ENCODE data around the gene ST7. TPM values are rescaled to one million over a fixed set of nuclear protein-coding genes. Genes with fewer than 3 reads are reported as not detected.

The ST7 gene
- total and polyA plus RNA-seq, 2 experiments from 2014 or later, result 9.9 to 18.3 TPM

GRCh38 chr7:117192108-117192507 lies 238.8 kb downstream of the ST7 start:
- Histone ChIP-seq H3K79me2 (replicated peaks; ENCODE audit: insufficient read depth) (no peaks in the 10 kb centered on the region), H3K27me3 (ENCODE audit: insufficient read depth) (no peaks in the 10 kb centered on the region), H3K4me1 (ENCODE audit: insufficient read depth) (no peaks in the 10 kb centered on the region; the same call in 1 of the 2 replicates), H3K4me3 (no peak overlapping the region), H3K9me2 (ENCODE audit: insufficient read depth) (no peaks in the 10 kb centered on the region), H3K4me2 (no peak overlapping the region), H4K20me1 (replicated peaks; ENCODE audit: insufficient read depth) (no peaks in the 10 kb centered on the region), H3K36me3 (ENCODE audit: insufficient read depth) (no peaks in the 10 kb centered on the region), H3F3A (replicated peaks; ENCODE audit: low read depth) (no peaks in the 10 kb centered on the region), H2AFZ (no peak overlapping the region), H3K27ac (ENCODE audit: low read depth) (no peak overlapping the region)
- no peaks in the 10 kb centered on the region for H3K9me3 Mint-ChIP-seq
- H3K4me1 Mint-ChIP-seq, result peaks cover 7% of the 10 kb centered on the region
- no peaks in the 10 kb centered on the region for H3K36me3 Mint-ChIP-seq (ENCODE audit: low read depth)
- no peak for TF ChIP-seq ZNF114 (CRISPR knock-in tag; IDR thresholded peaks at IDR 0.05)
- TF ChIP-seq EZH2phosphoT487 (IDR thresholded peaks at IDR 0.05; ENCODE audit: unreplicated experiment), result no peak
- no peak for TF ChIP-seq ZNF331 (CRISPR knock-in tag; IDR thresholded peaks at IDR 0.05; ENCODE audit: low read depth)
- TF ChIP-seq CREB1 (CRISPR knock-in tag; IDR thresholded peaks at IDR 0.05; ENCODE audit: low read depth), result no peak
- TF ChIP-seq JUNB (IDR thresholded peaks at IDR 0.05; ENCODE audit: unreplicated experiment), result no peak
- TF ChIP-seq EZH2 (IDR thresholded peaks at IDR 0.05; ENCODE audit: low read depth, unreplicated experiment), result no peak
- TF ChIP-seq ZNF462 (CRISPR knock-in tag; IDR thresholded peaks at IDR 0.05), result no peak
- TF ChIP-seq NANOG (IDR thresholded peaks at IDR 0.05; ENCODE audit: borderline replicate concordance), result no peak
- no peak for TF ChIP-seq STAT1 (IDR thresholded peaks at IDR 0.05; ENCODE audit: unreplicated experiment)
- no peak for TF ChIP-seq CTCF (conservative IDR thresholded peaks at IDR 0.05; ENCODE audit: low read depth in 2 of 2)
- TF ChIP-seq ETS1 (IDR thresholded peaks at IDR 0.05), result no peak
- TF ChIP-seq POLR2AphosphoS5 (IDR thresholded peaks at IDR 0.05; ENCODE audit: low read depth), result no peak
- no peak for TF ChIP-seq REST (IDR thresholded peaks at IDR 0.05; ENCODE audit: unreplicated experiment)
- H3K4me3 Mint-ChIP-seq, result no peak overlapping the region
- no peaks in the 10 kb centered on the region for H3K27me3 Mint-ChIP-seq (ENCODE audit: insufficient read depth, low read depth, poor library complexity)
- DNase-seq (ENCODE audit: low spot score) (no peak), ATAC-seq (no peak)
- no peak overlapping the region for H3K27ac Mint-ChIP-seq
